Measurements from ENCODE around the gene MYL11.
"Not testable (repeated sequence)": the region's sequence is repeated elsewhere in the genome, so short reads cannot be mapped to it uniquely, and the experiment has no call there.

MYL11 gene

DNA sequence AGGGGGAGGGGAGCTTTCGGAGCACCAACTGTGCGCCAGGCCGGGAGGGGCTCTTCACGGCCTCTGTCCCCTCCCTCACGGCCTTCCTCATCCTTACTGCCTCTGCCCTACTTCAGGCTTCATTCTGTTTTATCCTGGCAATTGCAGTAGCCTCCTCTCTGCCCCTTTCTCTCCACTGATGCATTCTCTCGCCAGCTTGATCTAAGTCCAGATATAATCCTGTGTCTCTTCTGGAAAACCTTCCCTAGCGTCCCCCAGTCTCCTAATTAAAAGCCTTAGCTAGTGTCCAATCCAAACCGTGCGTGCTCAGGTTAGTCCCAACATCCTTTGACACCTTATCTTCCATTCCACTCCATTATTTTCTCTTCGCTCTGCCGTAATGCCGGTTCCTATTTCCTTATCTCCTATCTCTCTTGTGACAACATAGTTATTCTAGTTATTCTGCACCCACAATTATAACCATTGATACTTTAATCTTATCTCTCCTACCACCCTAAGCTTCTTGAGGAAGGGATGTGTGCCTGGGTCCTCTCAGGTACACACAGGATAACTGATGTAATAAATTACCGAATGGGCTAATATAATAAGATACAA, 21.5 kb downstream of the MYL11 start:
- DNase-seq (ENCODE audit: low read depth, low spot score), result no peak

DNA sequence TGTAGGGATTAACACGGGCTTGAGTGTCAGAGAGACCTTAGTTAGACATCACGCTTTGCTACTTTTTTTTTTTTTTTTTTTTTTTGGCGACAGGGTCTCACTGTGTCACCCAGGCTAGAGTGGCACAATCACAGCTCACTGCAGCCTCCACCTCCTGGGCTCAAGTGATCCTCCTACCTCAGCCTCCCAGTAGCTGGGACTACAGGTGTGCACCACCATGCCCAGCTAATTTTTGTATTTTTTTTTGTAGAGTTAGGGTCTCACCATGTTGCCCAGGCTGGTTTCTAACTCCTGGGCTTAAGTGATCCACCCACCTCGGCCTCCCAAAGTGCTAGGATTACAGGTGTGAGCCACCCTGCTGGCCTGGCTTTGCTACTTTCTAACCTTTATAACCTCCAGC, 22.0 kb downstream of the MYL11 start:
- not testable (repeated sequence) for DNase-seq (ENCODE audit: low read depth, low spot score)

DNA sequence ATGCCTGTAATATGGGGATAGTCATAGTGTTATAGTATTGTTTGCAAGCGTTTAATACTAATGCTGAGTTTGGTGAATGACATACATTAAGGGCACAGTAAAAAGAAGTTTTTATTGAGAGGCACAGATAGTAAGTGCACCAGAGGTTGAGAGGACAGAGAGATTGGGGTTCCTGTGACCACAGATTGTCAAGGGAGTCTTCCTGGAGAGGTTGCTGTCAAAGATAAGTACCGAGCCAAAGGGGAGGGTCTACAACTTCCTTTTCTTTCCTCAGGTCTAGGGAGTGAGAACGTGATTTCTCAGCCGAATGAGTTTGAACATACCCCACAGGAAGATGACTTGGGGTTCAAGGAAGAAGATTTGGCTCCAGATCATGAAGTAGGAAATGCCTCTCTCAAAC, 22.5 kb downstream of the MYL11 start:
- no peak for DNase-seq (ENCODE audit: low read depth, low spot score)

DNA sequence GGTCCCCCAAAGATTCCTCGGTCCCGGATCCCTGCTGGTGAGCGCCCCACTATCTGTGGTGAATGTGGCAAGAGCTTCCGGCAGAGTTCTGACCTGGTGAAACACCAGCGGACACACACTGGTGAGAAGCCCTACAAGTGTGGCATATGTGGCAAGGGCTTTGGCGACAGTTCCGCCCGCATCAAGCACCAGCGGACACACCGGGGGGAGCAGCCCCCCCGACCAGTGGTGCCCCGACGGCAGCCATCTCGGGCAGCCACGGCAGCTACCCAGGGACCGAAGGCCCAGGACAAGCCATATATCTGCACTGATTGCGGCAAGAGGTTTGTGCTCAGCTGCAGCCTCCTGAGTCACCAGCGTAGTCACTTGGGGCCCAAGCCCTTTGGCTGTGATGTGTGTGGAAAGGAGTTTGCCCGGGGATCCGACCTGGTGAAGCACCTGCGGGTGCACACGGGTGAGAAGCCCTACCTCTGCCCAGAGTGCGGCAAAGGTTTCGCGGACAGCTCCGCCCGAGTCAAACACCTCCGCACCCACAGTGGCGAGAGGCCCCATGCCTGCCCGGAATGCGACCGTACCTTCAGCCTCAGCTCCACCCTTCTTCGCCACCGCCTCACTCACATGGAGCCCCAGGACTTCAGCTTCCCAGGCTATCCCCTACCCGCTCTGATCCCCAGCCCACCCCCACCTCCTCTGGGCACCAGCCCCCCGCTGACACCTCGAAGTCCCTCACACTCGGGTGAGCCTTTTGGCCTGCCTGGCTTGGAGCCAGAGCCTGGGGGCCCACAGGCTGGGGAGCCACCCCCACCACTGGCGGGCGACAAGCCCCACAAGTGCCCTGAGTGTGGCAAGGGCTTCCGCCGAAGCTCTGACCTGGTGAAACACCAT, 23.4 kb downstream of the MYL11 start:
- DNase-seq (ENCODE audit: low read depth, low spot score), result no peak

DNA sequence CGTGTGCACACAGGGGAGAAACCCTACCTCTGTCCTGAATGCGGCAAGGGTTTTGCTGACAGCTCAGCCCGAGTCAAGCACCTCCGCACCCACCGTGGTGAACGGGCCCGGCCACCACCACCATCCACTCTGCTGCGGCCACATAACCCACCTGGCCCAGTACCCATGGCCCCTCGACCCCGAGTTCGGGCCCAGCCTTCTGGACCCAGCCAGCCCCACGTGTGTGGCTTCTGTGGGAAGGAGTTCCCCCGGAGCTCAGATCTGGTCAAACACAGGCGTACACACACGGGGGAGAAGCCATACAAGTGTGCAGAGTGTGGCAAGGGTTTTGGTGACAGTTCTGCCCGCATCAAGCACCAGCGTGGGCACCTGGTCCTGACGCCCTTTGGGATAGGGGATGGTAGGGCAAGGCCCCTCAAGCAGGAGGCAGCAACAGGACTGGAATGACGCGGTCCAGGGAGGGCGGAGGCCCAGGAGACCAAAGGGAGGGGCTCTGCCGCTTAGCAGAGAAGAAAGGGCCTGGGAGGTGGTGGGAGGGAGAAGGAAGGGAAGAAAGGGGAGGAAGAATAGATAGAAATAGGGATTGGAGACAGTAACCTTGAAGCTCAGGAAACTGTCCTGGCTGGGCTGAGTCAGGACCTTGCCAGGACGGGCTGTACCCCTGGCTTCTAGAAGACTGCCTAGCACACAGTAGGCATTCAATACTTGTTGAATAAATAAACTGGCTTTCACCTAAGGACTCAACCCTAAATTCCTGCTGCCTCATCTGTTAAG, 24.2 kb downstream of the MYL11 start:
- no peak for DNase-seq (ENCODE audit: low read depth, low spot score)

DNA sequence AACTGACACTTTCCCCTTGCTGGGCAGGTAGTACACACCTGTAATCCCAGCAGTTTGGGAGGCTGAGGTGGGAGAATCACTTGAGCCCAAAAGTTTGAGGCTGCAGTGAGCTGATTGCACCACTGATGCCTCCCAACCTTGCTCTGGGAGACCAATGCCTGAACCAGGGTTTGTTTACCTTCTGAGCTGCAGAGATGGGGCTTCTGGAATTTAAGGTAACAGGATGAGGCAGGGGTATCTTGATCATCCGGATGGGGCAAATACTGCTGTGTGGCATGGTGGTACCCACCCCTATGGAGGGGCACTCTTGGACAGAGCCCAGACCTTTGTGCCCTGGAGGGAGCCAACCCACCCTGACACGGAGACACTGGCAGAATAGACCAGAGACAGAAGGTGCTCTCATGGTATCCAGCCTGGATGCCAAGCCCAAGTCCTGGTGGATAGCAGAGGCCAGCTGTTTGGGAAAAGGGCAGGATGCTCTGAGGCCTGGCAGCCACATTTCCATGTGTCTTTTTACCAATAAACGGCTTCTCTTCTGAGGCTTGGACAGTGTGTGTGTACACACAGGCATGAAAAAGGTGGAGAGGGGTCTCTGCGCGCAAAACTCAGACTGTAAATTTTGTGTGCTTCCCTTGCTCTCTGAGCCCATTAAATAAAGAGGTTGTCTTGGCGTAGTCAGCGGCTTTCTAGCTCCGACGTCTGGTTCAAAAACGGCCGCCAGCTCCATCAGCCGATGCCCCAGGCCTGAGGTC, 25.0 kb downstream of the MYL11 start:
- DNase-seq (ENCODE audit: low read depth, low spot score), result no peak

DNA sequence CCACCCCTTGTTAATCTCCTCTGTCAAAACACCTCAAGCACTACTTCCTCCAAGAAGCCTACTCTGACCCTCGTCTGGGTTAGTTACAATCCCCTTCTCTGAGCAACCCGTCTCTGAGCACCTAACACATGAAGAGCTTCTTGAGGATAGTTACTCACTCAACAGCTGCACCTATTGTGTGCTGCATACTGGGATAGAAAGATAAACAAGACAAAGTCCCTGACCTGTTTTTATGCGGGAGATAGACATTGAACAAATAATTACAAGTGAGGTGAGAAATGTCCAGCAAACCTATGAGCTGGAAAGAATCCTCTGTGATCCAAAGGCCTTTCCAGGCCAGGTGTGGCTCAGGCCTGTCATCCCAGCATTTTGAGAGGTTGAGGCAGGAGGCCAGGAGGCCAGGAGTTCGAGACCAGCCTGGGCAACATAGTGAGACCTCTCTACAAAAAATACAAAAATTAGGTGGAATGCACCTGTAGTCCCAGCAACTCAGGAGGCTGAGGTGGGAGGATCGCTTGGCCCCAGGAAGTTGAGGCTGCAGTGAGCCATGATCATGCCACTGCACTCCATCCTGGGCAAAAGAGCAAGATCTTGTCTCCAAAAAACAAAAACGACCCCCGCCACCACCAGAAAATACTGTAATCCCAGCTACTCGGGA, 27.3 kb downstream of the MYL11 start:
- DNase-seq (ENCODE audit: low read depth, low spot score), result no peak

DNA sequence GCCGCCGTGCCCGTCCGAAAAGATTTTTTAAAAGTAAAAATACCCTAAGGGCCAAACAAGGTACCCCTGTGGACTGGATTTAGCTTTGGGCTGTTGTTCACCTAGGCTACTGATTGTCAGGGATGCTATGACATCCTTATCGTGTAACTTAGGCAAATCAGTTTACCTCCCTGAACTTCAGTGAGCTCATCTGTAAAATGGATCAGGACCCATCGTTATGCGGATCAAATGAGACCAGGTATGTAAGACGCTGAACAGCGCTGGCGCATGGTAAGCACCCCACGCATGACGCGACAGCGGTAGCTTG, 32.1 kb downstream of the MYL11 start:
- no peak for DNase-seq (ENCODE audit: low read depth, low spot score)

DNA sequence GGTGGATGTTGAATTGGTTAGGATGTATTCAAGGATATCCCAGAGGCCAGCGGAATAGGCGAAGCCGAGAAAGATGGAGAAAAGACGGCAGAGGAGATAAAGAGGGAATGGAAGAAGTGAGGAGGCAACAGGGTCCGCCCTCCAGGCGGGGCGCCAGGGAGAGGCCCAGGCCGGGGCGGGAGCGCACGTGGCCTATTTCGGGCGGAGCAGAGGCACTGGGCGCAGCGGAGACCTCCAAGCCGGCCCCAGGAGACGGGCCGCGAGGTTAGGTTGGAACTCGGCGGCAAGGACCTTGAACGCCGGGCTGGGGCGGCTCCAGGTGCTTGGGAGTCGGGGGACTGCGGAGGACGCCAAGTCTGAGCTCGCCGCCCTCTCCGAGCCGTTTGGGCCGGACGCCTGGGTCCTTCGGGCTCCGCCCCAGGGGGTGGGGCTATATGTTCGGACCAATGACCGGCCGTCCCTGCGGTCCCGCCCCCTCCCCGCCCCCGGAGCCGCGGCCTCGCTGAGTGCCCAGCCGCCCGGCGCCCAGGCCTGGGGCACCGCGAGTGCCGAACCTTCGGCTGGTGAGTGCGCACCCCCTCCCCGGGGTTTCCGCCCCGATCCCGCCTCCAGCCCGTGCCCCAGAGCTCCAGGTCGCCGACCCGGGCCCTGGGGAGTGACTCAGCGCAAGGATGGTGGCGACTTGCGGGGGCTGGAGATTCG, 32.7 kb downstream of the MYL11 start, which contains the start of gene ZNF771:
Gene ZNF771, plus strand, starts transcription at position 505 of the 702 bp plus-strand sequence. CDS start 448 bp downstream, outside the sequence.
- DNase-seq (ENCODE audit: low read depth, low spot score), result peak; percentile 63

DNA sequence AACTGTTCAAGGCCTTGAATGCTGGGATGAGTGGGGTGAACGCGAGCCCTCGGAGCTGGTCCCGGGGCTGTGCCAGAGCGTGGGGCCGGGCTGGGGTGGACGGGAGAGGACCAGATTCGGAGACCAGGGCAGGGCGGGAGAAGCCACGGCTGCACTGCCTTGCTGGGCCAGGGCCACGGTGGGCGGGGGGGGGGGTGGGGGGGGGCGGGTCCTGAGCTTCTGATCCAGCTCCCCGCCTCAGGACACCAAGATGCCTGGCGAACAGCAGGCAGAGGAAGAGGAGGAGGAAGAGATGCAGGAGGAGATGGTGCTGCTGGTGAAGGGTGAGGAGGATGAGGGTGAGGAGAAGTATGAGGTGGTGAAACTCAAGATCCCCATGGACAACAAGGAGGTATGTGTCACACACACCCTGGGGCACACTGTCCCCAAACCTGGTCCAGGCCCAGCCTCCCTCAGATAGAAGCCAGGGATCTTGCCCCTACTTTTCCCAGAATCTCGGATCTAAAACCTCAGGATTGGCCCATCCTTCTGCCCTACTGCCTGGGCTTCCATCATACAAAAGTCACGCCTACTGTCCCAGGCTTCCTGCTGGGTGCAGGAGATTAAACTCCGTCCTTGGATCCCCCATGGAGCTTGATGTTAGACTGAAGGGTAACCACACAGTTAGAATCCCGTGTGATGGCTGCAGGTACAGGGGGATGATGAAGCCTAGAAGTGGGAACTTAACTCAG, 33.4 kb downstream of the MYL11 start:
- no peak for DNase-seq (ENCODE audit: low read depth, low spot score)

DNA sequence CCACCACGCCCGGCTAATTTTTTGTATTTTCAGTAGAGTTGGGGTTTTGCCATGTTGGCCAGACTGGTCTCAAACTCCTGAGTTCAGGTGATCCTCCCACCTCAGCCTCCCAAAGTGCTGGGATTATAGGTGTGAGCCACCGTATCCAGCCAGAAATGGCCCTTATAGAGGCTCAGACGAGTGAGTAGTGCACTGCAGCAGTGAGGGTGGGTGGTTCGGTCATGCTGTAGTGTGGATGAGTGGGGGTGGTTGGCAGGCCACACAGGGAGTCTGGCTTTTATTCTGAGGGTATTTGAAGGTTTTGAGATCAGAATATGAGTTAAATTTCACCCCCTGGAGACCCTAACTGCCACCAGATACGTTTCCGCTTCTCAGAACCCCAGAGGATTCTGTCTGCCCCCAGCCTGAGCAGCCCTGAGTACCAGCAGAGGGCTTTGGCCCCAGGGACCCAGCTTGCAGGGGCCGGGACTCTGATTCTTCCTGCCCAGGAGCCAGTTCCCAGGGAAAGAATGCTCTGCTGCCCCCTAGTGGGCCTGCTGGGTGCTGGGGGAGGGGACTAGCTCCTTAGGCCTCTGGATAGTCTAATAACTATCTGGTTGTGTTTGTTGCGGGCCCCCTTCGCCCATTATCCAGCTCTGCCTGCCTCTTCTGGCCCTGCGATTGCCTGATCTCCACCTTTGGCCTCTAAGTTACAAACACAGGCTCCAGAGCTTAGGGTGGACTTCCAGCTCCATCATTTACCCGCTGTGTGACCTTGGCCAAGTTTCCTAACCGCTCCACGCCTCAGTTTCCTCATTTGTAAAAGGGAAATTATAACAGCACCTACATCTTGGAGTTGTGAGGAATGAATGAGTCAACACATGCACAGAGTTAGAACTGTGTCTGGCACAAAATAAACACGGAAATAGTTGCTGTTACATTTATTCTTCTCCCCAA, 34.8 kb downstream of the MYL11 start:
- peak; percentile 64 for DNase-seq (ENCODE audit: low read depth, low spot score)

DNA sequence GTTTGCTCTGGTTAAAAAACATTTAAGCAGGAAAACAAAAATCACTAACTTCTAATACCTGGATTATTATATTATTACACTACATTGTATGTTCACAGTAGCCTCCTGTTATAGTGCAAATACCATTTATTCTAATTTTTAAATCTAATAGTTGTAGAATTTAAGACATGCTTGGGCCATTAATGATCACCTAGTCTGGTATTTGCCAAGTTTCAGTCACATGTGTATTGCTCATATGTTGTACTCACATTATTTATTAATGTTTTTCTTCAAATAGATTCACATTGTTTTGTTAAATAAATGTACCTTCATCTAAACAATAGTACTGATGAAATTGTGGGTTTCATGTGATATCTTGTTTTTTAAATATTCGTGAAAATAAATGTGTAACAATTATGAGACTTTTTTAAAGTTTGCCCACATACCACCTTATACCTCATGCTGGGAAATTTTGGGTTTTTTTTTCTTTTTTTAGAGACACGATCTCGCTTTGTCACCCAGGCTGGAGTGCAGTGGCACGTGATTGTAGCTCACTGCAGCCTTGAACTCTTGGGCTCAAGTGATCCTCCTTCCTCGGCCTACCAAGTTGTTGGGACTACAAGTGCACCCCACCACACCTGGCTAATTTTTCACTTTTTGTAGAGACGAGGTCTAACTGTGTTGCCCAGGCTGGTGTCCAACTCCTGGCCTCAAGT, 38.7 kb downstream of the MYL11 start:
- DNase-seq (ENCODE audit: low read depth, low spot score), result no peak

DNA sequence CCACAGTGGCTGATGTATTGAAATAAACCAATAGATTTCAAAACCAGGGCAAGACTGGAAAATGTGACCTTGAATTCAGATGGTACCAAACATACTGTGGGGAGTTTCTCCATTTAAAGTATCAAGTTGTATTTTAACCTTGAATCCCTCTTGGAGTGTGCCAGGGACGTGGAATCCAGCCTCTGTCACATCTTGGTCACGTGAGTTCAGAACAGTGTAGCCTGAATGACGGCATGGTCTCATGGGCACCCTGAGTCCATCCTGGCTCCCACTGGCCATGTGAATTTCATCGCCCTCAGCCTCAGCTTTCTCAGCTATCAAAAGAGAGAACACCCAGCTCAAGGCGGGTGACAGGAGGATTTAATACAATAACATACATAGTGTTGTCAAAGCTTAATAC, 39.6 kb downstream of the MYL11 start:
- no peak for DNase-seq (ENCODE audit: low read depth, low spot score)

DNA sequence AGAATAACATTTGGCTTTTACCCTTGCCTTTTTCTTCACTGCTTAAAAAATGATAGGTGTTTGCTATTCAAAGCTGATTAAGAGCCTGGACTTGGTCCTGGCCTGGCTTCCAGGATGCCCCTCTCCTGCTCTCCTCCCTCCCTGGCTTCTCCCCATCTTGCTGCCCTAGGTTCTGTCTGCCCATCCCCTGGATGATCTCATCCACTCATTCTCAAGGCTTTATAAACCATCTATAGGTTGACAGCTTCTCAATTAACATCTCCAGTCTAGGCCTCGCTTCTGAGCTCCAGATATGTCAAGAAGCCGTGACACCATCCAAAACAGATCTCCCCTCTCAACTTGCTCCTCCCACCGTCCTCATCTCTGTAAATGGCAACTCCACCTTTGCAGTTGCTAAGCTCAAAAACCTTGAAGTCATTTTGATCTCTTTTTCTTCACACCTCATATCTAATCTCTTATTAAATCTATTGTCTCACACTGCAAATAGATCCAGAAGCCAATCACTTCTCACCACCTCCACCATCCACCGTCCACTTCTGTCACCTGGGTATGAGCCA, 41.5 kb downstream of the MYL11 start:
- no peak for DNase-seq (ENCODE audit: low read depth, low spot score)

DNA sequence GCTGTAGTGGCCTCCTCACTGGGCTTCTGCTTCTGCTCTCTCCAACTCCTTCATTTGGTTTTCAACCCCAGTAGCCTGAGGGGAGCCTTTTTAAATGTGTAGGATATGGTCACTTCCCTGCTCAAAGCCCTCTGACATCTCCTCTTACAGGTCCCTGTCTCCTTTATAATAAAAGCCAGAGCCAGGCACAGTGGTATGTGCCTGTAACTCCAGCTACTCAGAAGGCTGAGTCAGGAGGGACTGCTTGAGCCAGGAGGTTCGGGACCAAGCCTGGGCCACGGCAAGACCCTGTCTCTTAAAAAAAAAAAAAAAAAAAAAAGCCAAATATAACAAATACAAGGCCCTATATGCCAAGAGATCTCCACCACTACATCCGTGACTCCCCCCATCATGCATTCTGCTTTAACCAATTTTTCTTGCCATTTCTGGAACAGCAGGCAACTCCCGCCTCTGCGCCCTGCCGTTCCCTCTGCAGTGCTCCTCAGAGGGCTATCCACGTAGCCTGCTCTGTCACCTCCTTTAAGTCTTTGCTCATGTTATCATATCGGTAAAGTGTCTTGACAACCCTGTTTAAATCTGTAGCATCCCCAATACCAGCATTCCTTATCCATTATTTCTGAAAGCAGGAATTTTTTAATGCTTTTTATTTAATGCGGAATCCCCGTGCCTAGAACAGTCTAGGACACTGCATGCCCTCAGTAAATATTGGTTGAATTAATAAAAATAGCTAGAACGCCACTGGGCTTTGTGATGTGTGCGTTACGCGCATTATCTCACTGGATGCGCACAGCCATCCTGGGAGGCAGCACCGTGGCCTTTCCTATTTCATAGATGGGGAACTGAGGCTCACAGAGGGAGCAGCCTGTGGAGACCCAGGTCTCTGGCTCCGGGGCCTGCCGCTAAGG, 42.3 kb downstream of the MYL11 start:
- no peak for DNase-seq (ENCODE audit: low read depth, low spot score)

DNA sequence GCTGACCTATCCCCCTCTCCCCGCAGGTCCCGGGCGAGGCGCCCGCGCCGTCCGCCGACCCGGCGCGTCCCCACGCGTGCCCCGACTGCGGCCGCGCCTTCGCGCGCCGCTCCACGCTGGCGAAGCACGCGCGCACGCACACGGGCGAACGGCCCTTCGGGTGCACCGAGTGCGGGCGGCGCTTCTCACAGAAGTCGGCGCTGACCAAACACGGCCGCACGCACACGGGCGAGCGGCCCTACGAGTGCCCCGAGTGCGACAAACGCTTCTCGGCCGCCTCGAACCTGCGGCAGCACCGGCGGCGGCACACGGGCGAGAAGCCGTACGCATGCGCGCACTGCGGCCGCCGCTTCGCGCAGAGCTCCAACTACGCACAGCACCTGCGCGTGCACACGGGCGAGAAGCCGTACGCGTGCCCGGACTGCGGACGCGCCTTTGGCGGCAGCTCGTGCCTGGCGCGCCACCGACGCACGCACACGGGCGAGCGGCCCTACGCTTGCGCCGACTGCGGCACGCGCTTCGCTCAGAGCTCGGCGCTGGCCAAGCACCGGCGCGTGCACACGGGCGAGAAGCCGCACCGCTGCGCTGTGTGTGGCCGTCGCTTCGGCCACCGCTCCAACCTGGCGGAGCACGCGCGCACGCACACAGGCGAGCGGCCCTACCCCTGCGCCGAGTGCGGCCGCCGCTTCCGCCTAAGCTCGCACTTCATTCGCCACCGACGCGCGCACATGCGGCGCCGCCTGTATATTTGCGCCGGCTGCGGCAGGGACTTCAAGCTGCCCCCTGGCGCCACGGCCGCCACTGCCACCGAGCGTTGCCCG, 43.1 kb downstream of the MYL11 start:
- DNase-seq (ENCODE audit: low read depth, low spot score), result peak; percentile 60
